H1 (cell line): ENCODE measurements around the gene FOXRED1. TPM values are rescaled to one million over a fixed set of nuclear protein-coding genes. Genes with fewer than 3 reads are reported as not detected.

ENCODE experiments used
- CBX5 ChIP-seq: fragments of 300-800, 300-1000 bp; sonication (generic); IDR thresholded peaks from 2 replicates; pipeline ENCODE4 v1.7.1; 2016; ENCODE audit warnings: antibody characterized with exemption, low read length, low read depth
- CHD1 ChIP-seq: IDR thresholded peaks from 2 replicates; pipeline ENCODE4 v1.6.1; 2012; ENCODE audit warnings: low read depth, low read length, improper control_type of control experiment
- CHD7 ChIP-seq: fragments of 300-600 bp; sonication (generic); IDR thresholded peaks from 2 replicates; pipeline ENCODE4 v1.7.1; 2012; ENCODE audit warnings: low read length, moderate library complexity, mild to moderate bottlenecking, inconsistent platforms; ENCODE audit not compliant: insufficient replicate concordance
- FOSL1 ChIP-seq: IDR thresholded peaks from 2 replicates; pipeline ENCODE4 v1.6.1; 2011; ENCODE audit warnings: mild to moderate bottlenecking, low read depth, low read length, moderate library complexity; ENCODE audit not compliant: insufficient read depth
- KDM1A ChIP-seq: fragments of 200-600, 300-600 bp; sonication (generic); IDR thresholded peaks from 2 replicates; pipeline ENCODE4 v1.7.1; 2016; ENCODE audit warnings: mild to moderate bottlenecking, low read length, borderline replicate concordance
- POLR2AphosphoS5 ChIP-seq: IDR thresholded peaks from 2 replicates; pipeline ENCODE4 v1.6.1; 2011; ENCODE audit warnings: low read depth, low read length
- RAD21 ChIP-seq, 2 experiments: IDR thresholded peaks in 1 of 2; conservative IDR thresholded peaks in 1 of 2; 2 replicates each; pipeline ENCODE4 v1.6.1; 2011; ENCODE audit warnings: low read depth in 2 of 2, low read length in 2 of 2, improper control_type of control experiment in 1 of 2, inconsistent platforms in 1 of 2, mild to moderate bottlenecking in 1 of 2, moderate library complexity in 1 of 2
- RBBP5 ChIP-seq: IDR thresholded peaks from 2 replicates; pipeline ENCODE4 v1.7.1; 2012; ENCODE audit warnings: low read depth, mild to moderate bottlenecking, inconsistent platforms, low read length, moderate library complexity, borderline replicate concordance
- RNF2 ChIP-seq: fragments of 200-900, 300-1000 bp; sonication (generic); IDR thresholded peaks from 2 replicates; pipeline ENCODE4 v1.7.1; 2016; ENCODE audit warnings: borderline replicate concordance, low read depth, mild to moderate bottlenecking, antibody characterized with exemption, low read length; ENCODE audit not compliant: poor library complexity, severe bottlenecking; ENCODE audit errors: missing control alignments
- SP4 ChIP-seq: IDR thresholded peaks from 2 replicates; pipeline ENCODE4 v1.6.1; 2012; ENCODE audit warnings: low read length, inconsistent platforms
- SRF ChIP-seq: IDR thresholded peaks from 2 replicates; pipeline ENCODE4 v1.6.1; 2011; ENCODE audit warnings: mild to moderate bottlenecking, low read depth, low read length, moderate library complexity
- TAF1 ChIP-seq: IDR thresholded peaks from 2 replicates; pipeline ENCODE4 v1.6.1; 2011; ENCODE audit warnings: mild to moderate bottlenecking, low read depth, low read length
- polyA plus RNA-seq, 7 experiments: library from polyadenylated mRNA; depleted of rRNA in 3 of 7; stranded (reverse) in 5 of 7; unstranded in 2 of 7; fragments of >200 nt in 5 of 7; fragments of 200-250 nt in 2 of 7; gene quantifications; 1 replicate in 5 of 7; 2 replicates in 1 of 7; 4 replicates in 1 of 7; pipeline versions ENCODE4 v1.2.1 to v1.2.3, GENCODE V29; 2011 to 2013; ENCODE audit warnings: missing spikeins in 2 of 7, mixed read lengths in 2 of 7
- total RNA-seq: library from RNA; stranded (reverse); fragmentation: NEBNext Ultra II Directional; extraction: Animal tissue kit (Norgen Biotek cat#: 25700); gene quantifications from 2 replicates; pipeline ENCODE4 v1.2.1, GENCODE V29; 2021

Gene FOXRED1
- total and polyA plus RNA-seq, 2 of the 8 experiments (the other 6 are each of a cell fraction or from before 2014, with no cell fraction given) = 48.8 to 99.4 TPM

- TF ChIP-seq CHD7 = no peak
- TF ChIP-seq SP4 = no peak
- TF ChIP-seq RNF2 = no peak
- no peak for TF ChIP-seq TAF1
- TF ChIP-seq FOSL1 = no peak
- TF ChIP-seq CBX5 = no peak
- TF ChIP-seq KDM1A = no peak
- no peak for TF ChIP-seq CHD1
- no peak for TF ChIP-seq RAD21 (IDR thresholded peaks at IDR 0.05 in 1 of 2, conservative IDR thresholded peaks at IDR 0.05 in 1 of 2; ENCODE audit: low read depth in 2 of 2, low read length in 2 of 2)
- no peak for TF ChIP-seq POLR2AphosphoS5
- TF ChIP-seq SRF = no peak
- TF ChIP-seq RBBP5 = no peak
Measured at GRCh38 chr11:126310992-126311310, 42.0 kb downstream of the FOXRED1 start (continued).
